DMS114 treated with DMSO at 0.1 percent for 48 hours (cell line): Measurements from ENCODE around the gene SMU1.

Experiments
- DNase-seq: peaks from one replicate; lab custom pipeline; 2025; ENCODE audit not compliant: unreplicated experiment; lab: John Stamatoyannopoulos, UW

SMU1 gene

GRCh38 chr9:33076046-33077004, at the start of gene SMU1:
SMU1 (minus strand) TSS chr9:33076674; CDS start chr9:33076608, 66 bp downstream.
- peak; percentile 95 for DNase-seq

GRCh38 chr9:33125461-33125860, 49.0 kb upstream of the SMU1 start:
- no peak for DNase-seq

- peak; percentile 4 for DNase-seq
Measured at GRCh38 chr9:33124751-33125381, 48.4 kb upstream of the SMU1 start.

GRCh38 chr9:33124046-33124445, 47.6 kb upstream of the SMU1 start:
- no peak for DNase-seq

- no peak for DNase-seq
Measured at GRCh38 chr9:33123407-33124031, 47.0 kb upstream of the SMU1 start.

GRCh38 chr9:33120620-33121019, 44.1 kb upstream of the SMU1 start:
- DNase-seq: no peak

- DNase-seq: no peak
Measured at GRCh38 chr9:33117796-33118195, 41.3 kb upstream of the SMU1 start.

GRCh38 chr9:33117306-33117705, 40.8 kb upstream of the SMU1 start:
- DNase-seq: no peak

GRCh38 chr9:33116860-33117259, 40.4 kb upstream of the SMU1 start:
- no peak for DNase-seq

GRCh38 chr9:33114746-33115145, 38.3 kb upstream of the SMU1 start:
- DNase-seq: no peak

GRCh38 chr9:33113799-33114547, 37.5 kb upstream of the SMU1 start:
- DNase-seq: no peak

GRCh38 chr9:33112094-33112493, 35.6 kb upstream of the SMU1 start:
- no peak for DNase-seq

- DNase-seq: no peak
Measured at GRCh38 chr9:33111631-33112030, 35.2 kb upstream of the SMU1 start.

GRCh38 chr9:33110686-33111085, 34.2 kb upstream of the SMU1 start:
- DNase-seq: no peak

- DNase-seq: no peak
Measured at GRCh38 chr9:33109850-33110595, 33.5 kb upstream of the SMU1 start.

- DNase-seq: no peak
Measured at GRCh38 chr9:33109097-33109496, 32.6 kb upstream of the SMU1 start.

GRCh38 chr9:33108472-33108871, 32.0 kb upstream of the SMU1 start:
- DNase-seq: no peak

- no peak for DNase-seq
Measured at GRCh38 chr9:33107762-33108161, 31.3 kb upstream of the SMU1 start.

- no peak for DNase-seq
Measured at GRCh38 chr9:33106827-33107621, 30.6 kb upstream of the SMU1 start.

GRCh38 chr9:33106372-33106771, 29.9 kb upstream of the SMU1 start:
- no peak for DNase-seq
